Lower leg skin (tissue), 4 donors: ENCODE results near the gene MRPL36. TPM values are rescaled to one million over a fixed set of nuclear protein-coding genes. Genes with fewer than 3 reads are reported as not detected.
"Not testable (repeated sequence)": the region's sequence is repeated elsewhere in the genome, so short reads cannot be mapped to it uniquely, and the experiment has no call there.

Experiments used
- DNase-seq, 2 donors: peaks; one replicate each; pipeline ENCODE4 v3.0.0-alpha.2; 2019; ENCODE audit warnings: low spot score in 2 of 2
- H3K4me3 ChIP-seq: fragments of 200-600 bp; sonication (generic); 2 replicates; pipeline ENCODE4 v1.5.1; 2017; ENCODE audit warnings: mild to moderate bottlenecking, low read depth; ENCODE audit not compliant: poor library complexity, severe bottlenecking
- CTCF ChIP-seq, 3 donors: fragments of 450-650 bp; IDR thresholded peaks; one replicate each; pipeline ENCODE4 v1.5.1; 2016; ENCODE audit warnings: antibody characterized with exemption in 3 of 3, mild to moderate bottlenecking in 3 of 3, moderate library complexity in 2 of 3
- POLR2A ChIP-seq, 2 donors: fragments of 450-650 bp; IDR thresholded peaks; one replicate each; pipeline ENCODE4 v1.6.1; 2016 to 2017; ENCODE audit warnings: antibody characterized with exemption in 2 of 2, mild to moderate bottlenecking in 1 of 2, moderate library complexity in 1 of 2
- WGBS, 2 donors: methylation state at CpG; one replicate each; pipeline ENCODE4 v1.1.5; 2018; 5-methylcytosine and 5-hydroxymethylcytosine counted together
- intact Hi-C: fragments of 100-400 bp; cut with DNase I; formaldehyde crosslinking; loops from one replicate; pipeline ENCODE4 v1.15.0; 2023; ENCODE audit warnings: low total_unique reads
- total RNA-seq, 4 donors: library from RNA; depleted of rRNA; stranded (reverse); fragments of >200 nt; gene quantifications; one replicate each; pipeline ENCODE4 v1.1.0, GENCODE V29; 2016

The MRPL36 gene
- total RNA-seq, 4 donors from 2014 or later: 34.6 to 59.4 (median 42.6) TPM

GRCh38 chr5:1844708-1845436, 45.2 kb upstream of the MRPL36 start:
- intact Hi-C loops: no loop called here
- TF ChIP-seq CTCF (IDR thresholded peaks at IDR 0.05): no peak
- TF ChIP-seq POLR2A (IDR thresholded peaks at IDR 0.05): no peak
- no peak for DNase-seq
- no peak overlapping the region for H3K4me3 ChIP-seq
- 97% methylated on average over 5 of the region's 5 CpGs for WGBS, 2 donors

- WGBS, 2 donors: 86 to 87% methylated on average over 10 of the region's 10 CpGs
- DNase-seq, intact Hi-C loops, H3K4me3 ChIP-seq: not testable (repeated sequence)
These were observed 44.1 kb upstream of the MRPL36 start for GRCh38 chr5:1843761-1844160.

GRCh38 chr5:1842004-1842819, 42.6 kb upstream of the MRPL36 start:
- no peak for TF ChIP-seq CTCF (IDR thresholded peaks at IDR 0.05)
- TF ChIP-seq POLR2A (IDR thresholded peaks at IDR 0.05): no peak
- no peak for DNase-seq
- intact Hi-C loops: no loop called here
- WGBS, 2 donors: 68 to 70% methylated on average over 17 of the region's 17 CpGs
- H3K4me3 ChIP-seq: no peak overlapping the region

- intact Hi-C loops: no loop called here
- TF ChIP-seq CTCF (IDR thresholded peaks at IDR 0.05): no peak
- TF ChIP-seq POLR2A (IDR thresholded peaks at IDR 0.05): no peak
- no peak overlapping the region for H3K4me3 ChIP-seq
- DNase-seq: no peak
- 62 to 63% methylated on average over 26 to 31 of the region's 31 CpGs for WGBS, 2 donors
These were observed 41.3 kb upstream of the MRPL36 start for GRCh38 chr5:1840741-1841521.

GRCh38 chr5:1840071-1840547, 40.5 kb upstream of the MRPL36 start:
- no peak overlapping the region for H3K4me3 ChIP-seq
- DNase-seq: no peak
- TF ChIP-seq CTCF (IDR thresholded peaks at IDR 0.05) (no peak), POLR2A (IDR thresholded peaks at IDR 0.05) (no peak)
- intact Hi-C loops: no loop called here
- 89 to 93% methylated on average over 17 to 18 of the region's 20 CpGs for WGBS, 2 donors

GRCh38 chr5:1838013-1838412, 38.4 kb upstream of the MRPL36 start:
- no peak overlapping the region for H3K4me3 ChIP-seq
- TF ChIP-seq POLR2A (IDR thresholded peaks at IDR 0.05): no peak
- TF ChIP-seq CTCF (IDR thresholded peaks at IDR 0.05): no peak
- no peak for DNase-seq
- 84 to 92% methylated on average over 8 to 9 of the region's 9 CpGs for WGBS, 2 donors
- intact Hi-C loops: no loop called here
